Nephron (organoid): ENCODE results near the gene ROBO4.

Experiments used
- H3K27ac Mint-ChIP-seq, 3 experiments: 2 replicates each; pipeline ENCODE4 v1.8.0; 2020; ENCODE audit warnings: mixed read lengths in 3 of 3, mild to moderate bottlenecking in 2 of 3, moderate library complexity in 1 of 3
- H3K27me3 Mint-ChIP-seq: 2 replicates; pipeline ENCODE4 v1.8.0; 2021; ENCODE audit warnings: low read depth, mild to moderate bottlenecking, moderate library complexity, mixed read lengths
- H3K36me3 Mint-ChIP-seq: 2 replicates; pipeline ENCODE4 v1.8.0; 2020; ENCODE audit warnings: low read depth, mixed read lengths
- H3K4me1 Mint-ChIP-seq: 2 replicates; pipeline ENCODE4 v1.8.0; 2020; ENCODE audit warnings: mixed read lengths
- H3K4me3 Mint-ChIP-seq, 3 experiments: 2 replicates each; pipeline ENCODE4 v1.8.0; 2020; ENCODE audit warnings: mild to moderate bottlenecking in 3 of 3, mixed read lengths in 3 of 3, moderate library complexity in 2 of 3
- H3K9me3 Mint-ChIP-seq: 2 replicates; pipeline ENCODE4 v1.8.0; 2020; ENCODE audit warnings: mixed read lengths
- CTCF ChIP-seq, 3 experiments: fragments of 200-600 bp; sonication (generic); IDR thresholded peaks; one replicate each; pipeline ENCODE4 v1.5.0; 2021; ENCODE audit warnings: antibody characterized with exemption in 3 of 3; ENCODE audit not compliant: unreplicated experiment in 3 of 3

Gene ROBO4

GRCh38 chr11:124835918-124836317 is 61.7 kb downstream of the ROBO4 start:
- Mint-ChIP-seq H3K9me3 (no peaks in the 10 kb centered on the region), H3K36me3 (no peaks in the 10 kb centered on the region), H3K27me3 (peaks cover 32% of the 10 kb centered on the region), H3K4me3 (peak overlapping the region; percentile 73 to 77 (median 74)), H3K4me1 (peaks cover 29% of the 10 kb centered on the region), H3K27ac (peak overlapping the region; percentile 85 to 94 (median 88))
- no peak for TF ChIP-seq CTCF (IDR thresholded peaks at IDR 0.05; ENCODE audit: unreplicated experiment in 3 of 3)

GRCh38 chr11:124834526-124835180 is 63.0 kb downstream of the ROBO4 start:
- Mint-ChIP-seq H3K27ac (peak overlapping the region in 2 of 3 experiments; percentile 30 to 67), H3K9me3 (no peaks in the 10 kb centered on the region), H3K4me1 (peaks cover 29% of the 10 kb centered on the region), H3K36me3 (no peaks in the 10 kb centered on the region), H3K27me3 (peaks cover 38% of the 10 kb centered on the region), H3K4me3 (no peak overlapping the region)
- no peak for TF ChIP-seq CTCF (IDR thresholded peaks at IDR 0.05; ENCODE audit: unreplicated experiment in 3 of 3)
